OCI-LY7 (cell line): ENCODE measurements around the gene CNOT3. TPM values are rescaled to one million over a fixed set of nuclear protein-coding genes. Genes with fewer than 3 reads are reported as not detected.
"Not testable (repeated sequence)": the region's sequence is repeated elsewhere in the genome, so short reads cannot be mapped to it uniquely, and the experiment has no call there.

ENCODE experiments used
- BruUV-seq: library from RNA; stranded (reverse); fragments of 400-500 nt; replicated peaks from 2 replicates; lab custom pipeline; 2021; lab: Mats Ljungman, UMichigan
- CTCF ChIA-PET: fragments of 300-600 bp; sonication (Branson Sonifier 250); formaldehyde crosslinking; loops from one replicate; lab custom pipeline; 2022; ENCODE audit warnings: antibody characterized with exemption; ENCODE audit not compliant: unreplicated experiment; lab: Charles Lee
- POLR2A ChIA-PET: fragments of 300-600 bp; sonication (Branson Sonifier 250); formaldehyde crosslinking; loops from one replicate; lab custom pipeline; 2022; ENCODE audit warnings: antibody characterized with exemption; lab: Charles Lee
- DNase-seq: peaks from one replicate; pipeline ENCODE4 v3.0.0-alpha.2; 2015; ENCODE audit warnings: low spot score
- H2AFZ ChIP-seq: fragments of 200-600 bp; sonication (generic), shearing (Covaris generic); 2 replicates; pipeline ENCODE4 v1.6.1; 2014; ENCODE audit warnings: mild to moderate bottlenecking, antibody characterized with exemption, low read length, moderate library complexity
- H3K27ac ChIP-seq: fragments of 200-600 bp; sonication (generic); 2 replicates; pipeline ENCODE4 v1.5.1; 2014; ENCODE audit warnings: mixed run types, low read depth, mild to moderate bottlenecking, moderate library complexity, low read length, inconsistent platforms; ENCODE audit not compliant: poor library complexity, severe bottlenecking
- H3K36me3 ChIP-seq: fragments of 200-600 bp; sonication (generic); 2 replicates; pipeline ENCODE4 v1.6.1; 2014; ENCODE audit warnings: mild to moderate bottlenecking, antibody characterized with exemption, low read length, moderate library complexity, mixed read lengths; ENCODE audit not compliant: insufficient read depth
- H3K4me1 ChIP-seq: fragments of 200-600 bp; sonication (generic); 2 replicates; pipeline ENCODE4 v1.5.1; 2014; ENCODE audit warnings: mild to moderate bottlenecking, low read length; ENCODE audit not compliant: insufficient read depth, poor library complexity, severe bottlenecking
- H3K4me2 ChIP-seq: fragments of 200-600 bp; sonication (generic); 2 replicates; pipeline ENCODE4 v1.6.1; 2014; ENCODE audit warnings: mild to moderate bottlenecking, low read length
- H3K4me3 ChIP-seq: fragments of 200-600 bp; sonication (generic); 2 replicates; pipeline ENCODE4 v1.5.1; 2014; ENCODE audit warnings: mild to moderate bottlenecking, low read depth, low read length; ENCODE audit not compliant: poor library complexity, severe bottlenecking
- H3K79me2 ChIP-seq: fragments of 200-600 bp; sonication (generic); 2 replicates; pipeline ENCODE4 v1.6.1; 2016; ENCODE audit warnings: low read depth, mild to moderate bottlenecking, low read length, moderate library complexity, mixed read lengths; ENCODE audit not compliant: insufficient read depth
- H3K9me2 ChIP-seq: fragments of 200-600 bp; sonication (generic); 2 replicates; pipeline ENCODE4 v1.6.1; 2016; ENCODE audit warnings: mild to moderate bottlenecking, low read length, mixed read lengths; ENCODE audit not compliant: insufficient read depth
- H3K9me3 ChIP-seq: fragments of 200-600 bp; sonication (generic); 2 replicates; pipeline ENCODE4 v1.6.1; 2014; ENCODE audit warnings: mild to moderate bottlenecking, mixed run types, low read length, mixed read lengths
- H4K20me1 ChIP-seq: fragments of 200-600 bp; sonication (generic); 2 replicates; pipeline ENCODE4 v1.6.1; 2014; ENCODE audit warnings: mild to moderate bottlenecking, antibody characterized with exemption, low read length, moderate library complexity, mixed read lengths; ENCODE audit not compliant: insufficient read depth
- EZH2phosphoT487 ChIP-seq: fragments of 200-600 bp; sonication (generic); IDR thresholded peaks from 2 replicates; pipeline ENCODE4 v1.6.1; 2018; ENCODE audit warnings: low read depth, borderline replicate concordance, mild to moderate bottlenecking, mixed run types, antibody characterized with exemption, low read length, moderate library complexity, mixed read lengths
- intact Hi-C: fragments of 100-400 bp; cut with micrococcal nuclease; formaldehyde crosslinking; loops from one replicate; pipeline ENCODE4 v1.10.0; 2022; ENCODE audit not compliant: unreplicated experiment
- total RNA-seq, 2 experiments: library from RNA; depleted of rRNA in 1 of 2; stranded (reverse); fragments of >200 nt in 1 of 2; shearing (Covaris generic) in 1 of 2; gene quantifications; 2 replicates each; pipeline ENCODE4 v1.2.3, GENCODE V29; 2014 to 2022
- TF ChIP-seq, protein P1 (sequence below): fragments of 200-600 bp; sonication (generic); conservative IDR thresholded peaks from 2 replicates; pipeline ENCODE4 v1.5.1; 2014; ENCODE audit warnings: mild to moderate bottlenecking, antibody characterized with exemption, low read length, moderate library complexity, mixed read lengths

CNOT3 gene
- total RNA-seq, 2 experiments from 2014 or later: 18.4 to 54.8 TPM

DNA sequence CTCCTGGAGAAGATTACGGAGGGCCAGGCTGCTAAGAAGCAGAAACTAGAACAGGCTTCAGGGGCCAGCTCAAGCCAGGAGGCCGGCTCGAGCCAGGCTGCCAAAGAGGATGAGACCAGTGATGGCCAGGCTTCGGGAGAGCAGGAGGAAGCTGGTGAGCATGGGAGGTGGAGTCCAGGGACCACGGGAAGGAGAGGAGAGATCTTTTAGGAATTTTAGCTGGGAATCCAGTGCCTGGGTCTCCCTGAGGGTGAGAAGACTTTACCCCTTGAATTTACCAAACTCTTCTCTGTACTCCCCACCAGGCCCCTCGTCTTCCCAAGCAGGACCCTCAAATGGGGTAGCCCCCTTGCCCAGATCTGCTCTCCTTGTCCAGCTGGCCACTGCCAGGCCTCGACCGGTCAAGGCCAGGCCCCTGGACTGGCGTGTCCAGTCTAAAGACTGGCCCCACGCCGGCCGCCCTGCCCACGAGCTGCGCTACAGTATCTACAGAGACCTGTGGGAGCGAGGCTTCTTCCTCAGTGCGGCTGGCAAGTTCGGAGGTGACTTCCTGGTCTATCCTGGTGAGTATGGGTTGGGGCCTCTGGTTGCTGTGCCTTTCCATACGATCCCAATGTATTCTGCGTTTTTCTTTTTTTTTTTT is 54.4 kb downstream of the CNOT3 start:
- Histone ChIP-seq H3K4me2 (peak overlapping the region; percentile 97), H3K4me1 (peaks cover 25% of the 10 kb centered on the region), H3K79me2 (peaks cover 21% of the 10 kb centered on the region; the same call in 1 of the 2 replicates), H3K9me2 (no peaks in the 10 kb centered on the region), H2AFZ (peak overlapping the region; percentile 23; the same call in 1 of the 2 replicates), H4K20me1 (no peaks in the 10 kb centered on the region), H3K4me3 (peak overlapping the region; percentile 76), H3K36me3 (peaks cover 27% of the 10 kb centered on the region), H3K27ac (peak overlapping the region; percentile 82), H3K9me3 (no peaks in the 10 kb centered on the region)
- CTCF ChIA-PET: no interaction called here
- POLR2A ChIA-PET: interaction anchor here (1.3 kb wide), 1 partner anchor 9 kb away, joined by 8 read pairs; the partner anchor contains the start of gene RPS9
- DNase-seq: no peak
- TF ChIP-seq EZH2phosphoT487: no peak
- TF ChIP-seq, protein P1, sequence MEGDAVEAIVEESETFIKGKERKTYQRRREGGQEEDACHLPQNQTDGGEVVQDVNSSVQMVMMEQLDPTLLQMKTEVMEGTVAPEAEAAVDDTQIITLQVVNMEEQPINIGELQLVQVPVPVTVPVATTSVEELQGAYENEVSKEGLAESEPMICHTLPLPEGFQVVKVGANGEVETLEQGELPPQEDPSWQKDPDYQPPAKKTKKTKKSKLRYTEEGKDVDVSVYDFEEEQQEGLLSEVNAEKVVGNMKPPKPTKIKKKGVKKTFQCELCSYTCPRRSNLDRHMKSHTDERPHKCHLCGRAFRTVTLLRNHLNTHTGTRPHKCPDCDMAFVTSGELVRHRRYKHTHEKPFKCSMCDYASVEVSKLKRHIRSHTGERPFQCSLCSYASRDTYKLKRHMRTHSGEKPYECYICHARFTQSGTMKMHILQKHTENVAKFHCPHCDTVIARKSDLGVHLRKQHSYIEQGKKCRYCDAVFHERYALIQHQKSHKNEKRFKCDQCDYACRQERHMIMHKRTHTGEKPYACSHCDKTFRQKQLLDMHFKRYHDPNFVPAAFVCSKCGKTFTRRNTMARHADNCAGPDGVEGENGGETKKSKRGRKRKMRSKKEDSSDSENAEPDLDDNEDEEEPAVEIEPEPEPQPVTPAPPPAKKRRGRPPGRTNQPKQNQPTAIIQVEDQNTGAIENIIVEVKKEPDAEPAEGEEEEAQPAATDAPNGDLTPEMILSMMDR: no peak
- intact Hi-C loops: loop anchor here (1.0 to 2.0 kb wide), 2 partner anchors 8 to 33 kb away; partner anchors contain the start of genes LENG1 and RPS9
- no TSS peak for BruUV-seq

DNA sequence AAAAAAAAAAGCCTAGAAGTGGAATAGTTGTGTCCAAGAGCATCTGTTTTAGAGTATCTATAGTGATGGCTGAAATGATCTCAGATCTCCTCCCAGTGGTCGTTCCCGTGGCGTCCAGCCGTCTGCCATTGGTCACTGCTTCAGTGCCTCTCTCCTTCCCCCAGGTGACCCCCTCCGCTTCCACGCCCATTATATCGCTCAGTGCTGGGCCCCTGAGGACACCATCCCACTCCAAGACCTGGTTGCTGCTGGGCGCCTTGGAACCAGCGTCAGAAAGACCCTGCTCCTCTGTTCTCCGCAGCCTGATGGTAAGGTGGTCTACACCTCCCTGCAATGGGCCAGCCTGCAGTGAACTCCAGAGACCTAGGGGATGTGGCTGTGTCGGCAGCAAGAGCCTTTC is 55.4 kb downstream of the CNOT3 start:
- Histone ChIP-seq H3K4me3 (no peak overlapping the region), H3K36me3 (peaks cover 27% of the 10 kb centered on the region), H4K20me1 (no peaks in the 10 kb centered on the region), H3K79me2 (peaks cover 20% of the 10 kb centered on the region; the same call in 1 of the 2 replicates), H3K9me3 (no peaks in the 10 kb centered on the region), H2AFZ (no peak overlapping the region), H3K4me1 (peaks cover 19% of the 10 kb centered on the region), H3K27ac (no peak overlapping the region), H3K9me2 (no peaks in the 10 kb centered on the region), H3K4me2 (no peak overlapping the region)
- no peak for DNase-seq
- intact Hi-C loops: no loop called here
- TF ChIP-seq, protein P1: no peak
- BruUV-seq: no TSS peak
- POLR2A ChIA-PET: no interaction called here
- CTCF ChIA-PET: no interaction called here

DNA sequence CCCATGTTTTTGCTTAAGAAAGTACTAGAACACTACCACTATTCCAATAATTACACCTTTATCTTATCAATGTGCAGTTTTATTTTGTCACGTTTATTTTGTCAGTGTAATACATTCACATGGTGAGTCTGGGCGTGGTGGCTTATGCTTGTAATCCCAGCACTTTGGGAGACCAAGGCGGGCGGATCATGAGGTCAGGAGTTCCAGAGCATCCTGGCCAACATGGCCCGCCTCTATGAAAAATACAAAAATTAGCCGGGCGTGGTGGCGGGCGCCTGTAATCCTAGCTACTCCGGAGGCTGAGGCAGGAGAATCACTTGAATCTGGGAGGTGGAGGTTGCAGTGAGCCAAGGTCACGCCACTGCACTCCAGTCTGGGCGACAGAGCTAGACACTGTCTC is 56.9 kb downstream of the CNOT3 start:
- intact Hi-C loops, H2AFZ ChIP-seq, H4K20me1 ChIP-seq, H3K4me3 ChIP-seq, H3K27ac ChIP-seq, CTCF ChIA-PET, DNase-seq, H3K4me2 ChIP-seq, BruUV-seq, H3K9me3 ChIP-seq, H3K9me2 ChIP-seq, POLR2A ChIA-PET: not testable (repeated sequence)
- Histone ChIP-seq H3K36me3 (peaks cover 27% of the 10 kb centered on the region), H3K79me2 (peaks cover 12% of the 10 kb centered on the region; the same call in 1 of the 2 replicates), H3K4me1 (peaks cover 22% of the 10 kb centered on the region)
